ENCODE data around the gene ADAM12. TPM values are rescaled to one million over a fixed set of nuclear protein-coding genes. Genes with fewer than 3 reads are reported as not detected.

The ADAM12 gene
- total RNA-seq, 2 experiments from 2014 or later = 1.2 to 1.7 TPM

DNA sequence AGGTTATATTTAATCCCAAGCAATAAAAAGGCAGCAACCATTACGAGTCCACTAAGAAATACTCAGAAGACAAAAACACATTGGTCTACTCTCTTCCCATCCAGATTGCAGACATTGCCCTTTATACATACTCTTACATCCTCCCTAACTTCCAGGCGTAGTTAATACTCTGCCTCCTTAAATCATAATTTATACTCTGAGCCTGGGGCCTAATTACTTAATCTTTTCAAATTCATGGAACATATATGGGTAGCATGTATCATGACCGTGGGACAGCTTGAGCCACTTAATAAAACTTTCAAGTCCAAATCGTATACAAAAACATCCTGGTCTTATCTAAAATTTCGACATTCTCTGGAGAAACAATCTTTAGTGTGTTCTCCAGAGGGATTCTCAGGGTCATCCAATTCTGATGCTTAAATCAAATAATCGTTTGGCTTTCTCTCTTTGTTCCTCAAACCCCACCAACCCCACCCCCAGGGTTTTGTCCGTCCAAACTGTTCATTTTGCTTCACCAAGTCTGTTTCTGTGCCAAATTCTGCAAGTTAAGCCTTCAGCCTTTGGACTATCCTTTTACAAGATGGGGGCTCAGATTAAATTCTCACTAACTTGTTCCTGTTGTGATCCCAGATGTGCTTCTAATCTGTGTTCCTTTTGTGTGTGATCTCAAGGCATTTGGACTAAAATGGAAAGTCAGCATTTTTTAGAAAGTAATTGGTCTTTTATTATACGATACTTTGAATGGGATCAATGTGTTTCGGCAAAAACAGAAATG lies 86.4 kb downstream of the ADAM12 start:
- Mint-ChIP-seq H3K9me3 (ENCODE audit: low read depth) (peaks cover 1% of the 10 kb centered on the region), H3K4me3 (no peak overlapping the region), H3K27me3 (no peaks in the 10 kb centered on the region), H3K36me3 (ENCODE audit: low read depth) (no peaks in the 10 kb centered on the region), H3K27ac (no peak overlapping the region), H3K4me1 (no peaks in the 10 kb centered on the region)
- no peak for ATAC-seq
- intact Hi-C loops (cut with DNase I, micrococcal nuclease) = no loop called here
- DNase-seq = no peak
- ChIA-PET POLR2A (no interaction called here), CTCF (no interaction called here)

DNA sequence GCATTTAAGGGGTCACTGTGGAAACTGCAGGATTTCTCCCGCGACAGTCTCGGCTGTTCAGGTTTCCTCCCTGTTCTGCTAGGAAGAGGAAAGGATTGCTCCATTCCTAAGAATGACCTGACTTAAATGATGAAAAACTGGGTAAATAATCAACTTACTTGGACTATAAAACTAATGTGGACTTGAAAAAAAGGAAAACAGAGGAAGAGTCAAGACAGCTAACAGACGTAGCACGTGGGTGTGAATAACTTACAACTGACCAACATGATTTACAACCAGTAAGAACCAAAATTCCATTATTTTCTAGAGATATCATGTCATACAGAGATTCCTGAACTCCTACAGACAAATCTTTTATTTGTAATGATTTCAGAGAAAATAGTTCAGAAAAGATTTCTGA lies 93.8 kb downstream of the ADAM12 start:
- H3K27me3 Mint-ChIP-seq = peaks cover 2% of the 10 kb centered on the region
- ChIA-PET CTCF (no interaction called here), POLR2A (no interaction called here)
- no peaks in the 10 kb centered on the region for H3K4me1 Mint-ChIP-seq
- intact Hi-C loops (cut with DNase I, micrococcal nuclease) = no loop called here
- peaks cover 4% of the 10 kb centered on the region for H3K9me3 Mint-ChIP-seq (ENCODE audit: low read depth)
- no peak overlapping the region for H3K4me3 Mint-ChIP-seq
- ATAC-seq = no peak
- no peak for DNase-seq
- no peak overlapping the region for H3K27ac Mint-ChIP-seq
- no peaks in the 10 kb centered on the region for H3K36me3 Mint-ChIP-seq (ENCODE audit: low read depth)

DNA sequence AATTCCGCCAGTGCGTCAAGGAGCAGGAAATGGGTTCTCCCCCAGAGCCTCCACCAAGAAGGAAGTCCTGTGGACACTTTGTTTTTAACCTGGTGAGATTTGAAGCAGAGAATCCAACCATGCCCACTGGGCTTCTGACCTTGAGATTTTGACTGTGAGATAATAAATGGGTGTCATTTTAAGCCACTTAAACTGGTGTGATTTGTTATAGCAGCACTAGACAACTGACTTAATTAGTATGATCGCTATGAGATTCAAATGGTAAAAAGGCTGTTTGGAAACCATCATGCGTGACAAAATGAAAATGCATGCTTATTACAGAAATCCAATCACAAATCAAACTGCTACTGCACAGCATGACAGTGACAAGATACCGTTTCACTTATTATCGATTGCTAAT lies 98.0 kb downstream of the ADAM12 start:
- Mint-ChIP-seq H3K4me3 (no peak overlapping the region), H3K4me1 (no peaks in the 10 kb centered on the region), H3K9me3 (ENCODE audit: low read depth) (peaks cover 4% of the 10 kb centered on the region), H3K36me3 (ENCODE audit: low read depth) (no peaks in the 10 kb centered on the region), H3K27me3 (peaks cover 7% of the 10 kb centered on the region), H3K27ac (no peak overlapping the region)
- ChIA-PET CTCF (no interaction called here), POLR2A (no interaction called here)
- ATAC-seq (no peak), DNase-seq (no peak)
- intact Hi-C loops (cut with DNase I, micrococcal nuclease) = no loop called here

DNA sequence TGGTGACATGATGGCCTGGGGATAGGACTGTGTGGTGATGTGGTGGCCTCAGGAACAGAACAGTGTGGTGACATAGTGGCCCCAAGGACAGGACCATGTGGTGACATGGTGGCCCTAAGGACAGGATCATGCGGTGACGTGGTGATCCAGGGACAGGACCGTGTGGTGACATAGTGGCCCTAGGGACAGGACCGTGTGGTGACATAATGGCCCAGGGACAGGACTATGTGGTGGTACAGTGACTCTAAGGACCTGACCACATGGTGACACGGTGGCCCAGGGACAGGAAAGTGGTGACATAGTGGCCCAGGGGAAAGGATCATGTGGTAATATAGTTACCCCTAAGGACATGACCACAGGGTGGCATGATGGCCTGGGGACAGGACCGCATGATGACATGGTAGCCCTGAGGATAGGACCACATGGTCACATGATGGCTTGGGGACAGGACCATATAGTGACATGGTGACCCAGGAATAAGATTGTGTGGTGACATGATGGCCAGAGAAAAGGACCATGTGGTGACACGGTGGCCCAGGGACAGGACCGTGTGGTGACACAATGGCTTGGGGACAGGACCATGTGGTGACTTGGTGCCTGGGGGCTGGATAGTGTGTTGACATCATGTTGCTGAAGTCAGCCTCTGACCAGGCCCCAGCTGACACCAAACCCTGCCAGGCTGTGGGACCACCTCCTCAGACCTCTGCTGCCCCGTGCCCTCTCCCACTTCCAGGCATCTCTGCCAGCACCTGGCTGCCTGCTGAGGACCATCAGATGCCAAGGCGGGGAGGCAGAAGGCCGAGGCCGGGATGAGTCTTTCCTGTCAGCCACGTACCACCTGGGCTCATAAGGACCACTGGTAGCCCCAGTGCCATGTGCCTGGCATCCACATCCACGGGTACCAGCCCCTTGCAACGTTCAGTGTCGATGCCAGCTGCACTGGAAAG lies 99.5 kb downstream of the ADAM12 start:
- no peak overlapping the region for H3K27ac Mint-ChIP-seq
- DNase-seq (no peak), ATAC-seq (no peak)
- peaks cover 5% of the 10 kb centered on the region for H3K27me3 Mint-ChIP-seq
- peaks cover 2% of the 10 kb centered on the region for H3K9me3 Mint-ChIP-seq (ENCODE audit: low read depth)
- H3K4me3 Mint-ChIP-seq = no peak overlapping the region
- intact Hi-C loops (cut with DNase I, micrococcal nuclease) = no loop called here
- CTCF ChIA-PET = no interaction called here
- POLR2A ChIA-PET = no interaction called here
- no peaks in the 10 kb centered on the region for H3K36me3 Mint-ChIP-seq (ENCODE audit: low read depth)
- H3K4me1 Mint-ChIP-seq = no peaks in the 10 kb centered on the region

DNA sequence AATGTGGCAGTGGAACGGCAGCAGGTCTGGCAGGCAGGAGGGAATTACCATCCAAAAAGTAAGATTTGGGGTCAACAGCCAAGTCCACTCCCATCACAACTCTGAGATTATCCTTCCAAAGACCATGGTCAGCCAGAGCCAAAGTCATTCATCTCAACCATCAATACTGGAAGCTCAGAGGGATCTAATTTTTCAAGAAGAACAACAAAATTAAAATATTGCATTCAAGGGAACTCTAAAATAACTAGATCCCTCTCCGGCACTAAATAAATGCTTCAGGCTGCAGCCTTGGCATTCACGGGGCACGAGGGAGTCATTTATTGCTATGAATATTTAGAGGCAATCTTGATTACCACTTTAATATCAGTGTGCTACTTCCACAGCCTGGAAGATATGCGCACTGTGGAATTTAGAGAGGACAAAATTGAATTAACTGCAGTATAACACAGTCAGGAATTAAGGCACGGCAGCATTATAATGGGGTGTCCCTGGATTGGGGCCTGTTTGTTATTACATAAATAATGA lies 102.0 kb downstream of the ADAM12 start:
- ATAC-seq (no peak), DNase-seq (no peak)
- Mint-ChIP-seq H3K27me3 (peaks cover 5% of the 10 kb centered on the region), H3K27ac (no peak overlapping the region), H3K36me3 (ENCODE audit: low read depth) (no peaks in the 10 kb centered on the region), H3K4me1 (no peaks in the 10 kb centered on the region), H3K4me3 (no peak overlapping the region), H3K9me3 (ENCODE audit: low read depth) (no peaks in the 10 kb centered on the region)
- ChIA-PET CTCF (no interaction called here), POLR2A (no interaction called here)
- intact Hi-C loops (cut with DNase I, micrococcal nuclease) = no loop called here

DNA sequence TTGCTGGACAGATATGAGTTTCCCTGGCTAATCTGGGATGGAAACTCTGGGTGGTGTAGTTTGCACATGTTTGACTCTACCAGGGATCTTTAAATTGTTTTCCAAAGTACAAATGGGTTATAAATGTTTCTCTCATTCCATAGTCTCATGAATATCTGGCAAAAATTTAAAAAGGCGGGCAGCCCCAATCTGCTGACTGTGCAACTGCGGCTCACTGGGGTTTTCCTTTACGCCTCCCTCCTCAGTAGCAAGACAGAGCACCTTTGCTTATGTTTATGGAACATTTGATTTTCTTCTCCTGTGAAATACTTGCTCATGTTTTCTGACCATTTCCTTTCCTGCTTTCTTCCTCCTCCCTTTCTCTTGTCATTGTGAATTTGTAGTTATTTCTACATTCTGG lies 105.0 kb downstream of the ADAM12 start:
- H3K27me3 Mint-ChIP-seq = peaks cover 2% of the 10 kb centered on the region

DNA sequence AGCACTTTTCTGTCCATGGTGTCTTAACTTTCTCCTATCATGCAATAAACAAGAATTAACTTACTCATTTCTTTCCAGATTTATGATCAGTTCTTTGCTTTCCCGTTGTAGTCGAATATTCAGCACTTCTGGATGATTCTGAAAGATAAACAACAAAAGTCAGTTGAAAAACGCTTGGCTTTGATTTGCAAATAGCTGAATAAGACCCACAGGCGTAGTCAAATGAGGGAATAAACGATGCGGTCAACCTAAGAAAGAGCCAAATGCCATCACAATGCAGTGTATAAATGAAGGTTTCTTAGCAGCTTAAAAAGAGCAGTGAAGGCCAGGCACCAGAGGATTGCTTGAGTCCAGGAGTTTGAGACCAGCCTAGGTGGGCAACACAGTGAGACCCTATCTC lies 109.4 kb downstream of the ADAM12 start:
- H3K4me3 Mint-ChIP-seq = no peak overlapping the region
- DNase-seq (no peak), ATAC-seq (no peak)
- H3K27ac Mint-ChIP-seq = no peak overlapping the region
- H3K36me3 Mint-ChIP-seq (ENCODE audit: low read depth) = no peaks in the 10 kb centered on the region
- POLR2A ChIA-PET = no interaction called here
- H3K4me1 Mint-ChIP-seq = no peaks in the 10 kb centered on the region
- CTCF ChIA-PET = no interaction called here
- intact Hi-C loops (cut with DNase I, micrococcal nuclease) = no loop called here
- no peaks in the 10 kb centered on the region for H3K9me3 Mint-ChIP-seq (ENCODE audit: low read depth)
- no peaks in the 10 kb centered on the region for H3K27me3 Mint-ChIP-seq

More for the DNA sequence above, 105.0 kb downstream of the ADAM12 start:
- Mint-ChIP-seq H3K9me3 (ENCODE audit: low read depth) (no peaks in the 10 kb centered on the region), H3K36me3 (ENCODE audit: low read depth) (no peaks in the 10 kb centered on the region), H3K4me3 (no peak overlapping the region), H3K27ac (no peak overlapping the region), H3K4me1 (no peaks in the 10 kb centered on the region)
- ChIA-PET CTCF (no interaction called here), POLR2A (no interaction called here)
- intact Hi-C loops (cut with DNase I, micrococcal nuclease) = no loop called here
- DNase-seq = no peak
- no peak for ATAC-seq

DNA sequence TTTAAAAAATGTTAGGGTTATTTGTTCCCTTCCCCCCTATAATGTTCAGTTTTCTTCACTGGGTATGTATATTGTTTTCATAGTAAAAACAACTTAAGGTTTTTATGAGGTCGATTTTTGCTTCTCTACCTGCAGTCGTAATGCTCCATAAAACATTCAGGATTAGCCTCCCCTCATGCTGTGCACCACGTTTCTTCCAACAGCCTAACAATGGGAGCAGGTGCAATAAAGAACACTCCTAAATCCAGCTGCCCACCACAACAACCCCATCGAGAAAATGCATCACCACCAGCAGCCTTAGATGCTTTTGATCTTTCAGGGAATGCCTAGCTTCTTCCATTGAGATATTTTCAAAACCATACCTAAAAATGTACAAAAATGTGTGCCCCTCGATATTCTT lies 111.1 kb downstream of the ADAM12 start:
- Mint-ChIP-seq H3K9me3 (ENCODE audit: low read depth) (no peaks in the 10 kb centered on the region), H3K4me1 (no peaks in the 10 kb centered on the region)

DNA sequence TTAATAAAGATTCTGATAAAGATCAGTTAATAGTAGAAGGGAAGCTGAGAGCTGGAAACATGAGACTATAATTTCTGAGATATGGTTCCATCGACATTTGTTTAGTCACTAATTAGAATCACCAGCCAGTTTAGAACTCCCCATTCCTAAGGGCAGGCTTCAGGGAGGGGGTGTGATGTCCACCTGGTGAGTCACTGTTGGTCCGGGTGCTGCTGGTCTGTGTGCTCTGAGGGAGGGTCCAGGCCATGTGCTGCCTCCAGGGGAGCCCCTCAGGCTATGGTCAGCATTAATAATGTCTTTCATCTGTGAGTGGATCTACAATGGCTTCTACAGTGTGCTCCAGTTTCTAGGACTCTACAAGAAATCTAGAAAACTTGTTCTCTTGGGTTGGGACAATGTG lies 115.8 kb downstream of the ADAM12 start:
- POLR2A ChIA-PET = no interaction called here
- no peaks in the 10 kb centered on the region for H3K36me3 Mint-ChIP-seq (ENCODE audit: low read depth)
- H3K9me3 Mint-ChIP-seq (ENCODE audit: low read depth) = no peaks in the 10 kb centered on the region
- CTCF ChIA-PET = interaction anchor here (0.7 kb wide), 1 partner anchor 1225 kb away, joined by 3 read pairs; no protein-coding TSS in a partner anchor
- ATAC-seq = no peak
- no peak overlapping the region for H3K4me3 Mint-ChIP-seq
- intact Hi-C loops (cut with DNase I, micrococcal nuclease) = no loop called here
- H3K4me1 Mint-ChIP-seq = no peaks in the 10 kb centered on the region
- H3K27ac Mint-ChIP-seq = no peak overlapping the region
- no peaks in the 10 kb centered on the region for H3K27me3 Mint-ChIP-seq
- no peak for DNase-seq

More for the DNA sequence above, 111.1 kb downstream of the ADAM12 start:
- no peak overlapping the region for H3K4me3 Mint-ChIP-seq
- CTCF ChIA-PET = no interaction called here
- no peaks in the 10 kb centered on the region for H3K27me3 Mint-ChIP-seq
- H3K36me3 Mint-ChIP-seq (ENCODE audit: low read depth) = no peaks in the 10 kb centered on the region
- H3K27ac Mint-ChIP-seq = no peak overlapping the region
- DNase-seq = no peak
- no peak for ATAC-seq
- POLR2A ChIA-PET = no interaction called here
- intact Hi-C loops (cut with DNase I, micrococcal nuclease) = no loop called here

DNA sequence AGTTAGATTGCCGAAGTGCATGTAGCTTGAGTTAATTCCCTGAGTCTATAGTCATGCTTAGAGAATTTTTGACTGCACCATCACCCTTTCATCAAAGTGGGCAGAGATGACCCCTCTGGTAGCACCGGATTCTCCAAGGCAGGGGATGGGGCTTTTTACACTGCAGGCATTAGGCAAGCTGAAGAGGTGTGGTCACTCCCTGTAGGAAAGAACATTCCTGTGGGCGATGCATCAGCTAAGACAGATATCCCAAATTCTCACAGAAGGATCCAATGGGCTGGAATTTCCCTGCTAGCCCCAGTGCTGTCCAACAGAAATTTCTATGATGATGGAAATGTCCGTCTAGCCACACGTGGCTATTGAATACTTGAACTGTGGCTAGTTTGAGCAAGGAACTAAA lies 118.2 kb downstream of the ADAM12 start:
- ChIA-PET POLR2A (no interaction called here), CTCF (interaction anchor here (1.1 kb wide), 1 partner anchor 218 kb away, joined by 3 read pairs; no protein-coding TSS in a partner anchor)
- Mint-ChIP-seq H3K9me3 (ENCODE audit: low read depth) (no peaks in the 10 kb centered on the region), H3K4me1 (no peaks in the 10 kb centered on the region), H3K27ac (no peak overlapping the region), H3K4me3 (no peak overlapping the region), H3K36me3 (ENCODE audit: low read depth) (no peaks in the 10 kb centered on the region), H3K27me3 (no peaks in the 10 kb centered on the region)
- no peak for ATAC-seq
- intact Hi-C loops (cut with DNase I, micrococcal nuclease) = no loop called here
- DNase-seq = no peak

DNA sequence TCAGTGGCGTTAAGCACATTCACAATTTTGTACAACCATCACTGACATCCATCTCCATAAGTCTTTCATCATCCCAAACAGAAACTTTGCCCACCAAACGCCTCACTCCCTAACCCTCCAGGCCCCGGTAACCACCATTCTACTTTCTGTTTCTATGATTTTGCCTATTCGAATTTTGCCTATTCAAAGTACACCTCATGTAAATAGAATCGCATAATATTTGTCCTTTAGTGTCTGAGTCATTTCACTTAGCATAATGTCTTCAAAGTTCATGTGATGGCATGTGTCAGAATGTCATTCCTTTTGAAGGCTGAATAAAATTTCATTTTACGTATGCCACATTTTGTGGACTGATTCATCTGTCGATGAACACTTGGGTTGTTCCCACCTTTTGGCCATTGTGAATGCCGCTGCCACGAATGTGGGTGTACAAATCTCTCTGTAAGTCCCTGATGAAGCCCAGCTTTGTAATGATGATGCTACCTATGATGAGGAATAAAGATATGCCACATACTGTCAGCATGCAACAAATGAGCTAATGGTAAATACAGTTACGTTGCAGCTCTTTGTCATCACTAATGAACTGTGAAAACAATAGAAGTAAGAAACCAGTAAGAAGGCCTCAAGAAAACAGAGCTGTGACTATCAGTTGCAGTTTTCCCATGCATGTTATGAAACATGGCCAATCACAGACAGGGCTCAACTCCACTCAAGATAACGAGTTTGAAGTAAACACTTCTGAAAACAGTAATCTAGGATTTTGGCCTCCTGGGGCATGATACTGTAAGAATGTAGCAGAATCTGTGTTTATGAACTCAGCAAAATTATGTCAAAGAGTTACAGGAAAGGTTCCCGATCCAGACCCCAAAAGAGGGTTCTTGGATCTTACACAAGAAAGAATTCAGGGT lies 120.0 kb downstream of the ADAM12 start:
- no peaks in the 10 kb centered on the region for H3K9me3 Mint-ChIP-seq (ENCODE audit: low read depth)
- DNase-seq (no peak), ATAC-seq (no peak)
- no peaks in the 10 kb centered on the region for H3K36me3 Mint-ChIP-seq (ENCODE audit: low read depth)
- ChIA-PET CTCF (interaction anchor here (0.6 kb wide), 1 partner anchor 115 kb away, joined by 3 read pairs; no protein-coding TSS in a partner anchor), POLR2A (no interaction called here)
- no peaks in the 10 kb centered on the region for H3K27me3 Mint-ChIP-seq
- no peaks in the 10 kb centered on the region for H3K4me1 Mint-ChIP-seq
- intact Hi-C loops (cut with DNase I, micrococcal nuclease) = no loop called here
- H3K4me3 Mint-ChIP-seq = no peak overlapping the region
- no peak overlapping the region for H3K27ac Mint-ChIP-seq

Data from activated CD4-positive, alpha-beta T cell treated with anti-CD3 and anti-CD28 coated beads for 36 hours (primary cell).